Mesothelial cell of epicardium (in vitro differentiated cells): ENCODE results near the gene SLC6A12. TPM values are rescaled to one million over a fixed set of nuclear protein-coding genes. Genes with fewer than 3 reads are reported as not detected.

ENCODE experiments used
- DNase-seq, 2 experiments: peaks; one replicate each; pipeline ENCODE4 v3.0.0; 2021; ENCODE audit warnings: low spot score in 2 of 2; ENCODE audit not compliant: unreplicated experiment in 2 of 2
- H3K27ac Mint-ChIP-seq: 2 replicates; pipeline ENCODE4 v1.8.0; 2021; ENCODE audit warnings: mixed read lengths
- H3K27me3 Mint-ChIP-seq: 2 replicates; pipeline ENCODE4 v1.8.0; 2021; ENCODE audit warnings: low read depth, mixed read lengths
- H3K36me3 Mint-ChIP-seq: 2 replicates; pipeline ENCODE4 v1.8.0; 2021; ENCODE audit warnings: mixed read lengths
- H3K4me1 Mint-ChIP-seq: 2 replicates; pipeline ENCODE4 v1.8.0; 2021; ENCODE audit warnings: mixed read lengths
- H3K4me3 Mint-ChIP-seq: 2 replicates; pipeline ENCODE4 v1.8.0; 2021; ENCODE audit warnings: mild to moderate bottlenecking, moderate library complexity, mixed read lengths
- H3K9me3 Mint-ChIP-seq: 2 replicates; pipeline ENCODE4 v1.8.0; 2021; ENCODE audit warnings: mixed read lengths
- CTCF ChIP-seq: fragments of 200-600 bp; sonication (generic); IDR thresholded peaks from one replicate; pipeline ENCODE4 v1.5.0; 2021; ENCODE audit warnings: antibody characterized with exemption; ENCODE audit not compliant: unreplicated experiment
- total RNA-seq: library from RNA; stranded (reverse); gene quantifications from 3 replicates; pipeline ENCODE4 v1.2.1, GENCODE V29; 2021

The SLC6A12 gene
- total RNA-seq, 1 donor from 2014 or later = 0.29 TPM

- Mint-ChIP-seq H3K27ac (peak overlapping the region; percentile 8), H3K4me3 (no peak overlapping the region), H3K4me1 (peaks cover 13% of the 10 kb centered on the region), H3K27me3 (peaks cover 72% of the 10 kb centered on the region), H3K36me3 (no peaks in the 10 kb centered on the region), H3K9me3 (no peaks in the 10 kb centered on the region)
- TF ChIP-seq CTCF = no peak
- no peak for DNase-seq
These were observed 1.0 kb downstream of the SLC6A12 start for GRCh38 chr12:212715-213526.

GRCh38 chr12:212415-212714 is 1.6 kb downstream of the SLC6A12 start:
- no peak overlapping the region for H3K27ac Mint-ChIP-seq
- H3K4me1 Mint-ChIP-seq = peaks cover 13% of the 10 kb centered on the region
- no peaks in the 10 kb centered on the region for H3K36me3 Mint-ChIP-seq
- H3K9me3 Mint-ChIP-seq = no peaks in the 10 kb centered on the region
- no peak overlapping the region for H3K4me3 Mint-ChIP-seq
- no peak for TF ChIP-seq CTCF
- no peak for DNase-seq
- peaks cover 76% of the 10 kb centered on the region for H3K27me3 Mint-ChIP-seq

- no peak for DNase-seq
- Mint-ChIP-seq H3K27me3 (peaks cover 81% of the 10 kb centered on the region), H3K27ac (no peak overlapping the region), H3K36me3 (no peaks in the 10 kb centered on the region), H3K4me1 (peaks cover 13% of the 10 kb centered on the region), H3K9me3 (no peaks in the 10 kb centered on the region), H3K4me3 (no peak overlapping the region)
- TF ChIP-seq CTCF = no peak
These were observed 2.1 kb downstream of the SLC6A12 start for GRCh38 chr12:211639-212414.

GRCh38 chr12:211142-211465 is 2.9 kb downstream of the SLC6A12 start:
- peaks cover 13% of the 10 kb centered on the region for H3K4me1 Mint-ChIP-seq
- no peaks in the 10 kb centered on the region for H3K36me3 Mint-ChIP-seq
- H3K27me3 Mint-ChIP-seq = peaks cover 84% of the 10 kb centered on the region
- no peak for DNase-seq
- TF ChIP-seq CTCF = no peak
- H3K27ac Mint-ChIP-seq = no peak overlapping the region
- no peak overlapping the region for H3K4me3 Mint-ChIP-seq
- H3K9me3 Mint-ChIP-seq = peaks cover 3% of the 10 kb centered on the region

GRCh38 chr12:210277-211141 is 3.4 kb downstream of the SLC6A12 start:
- no peak overlapping the region for H3K4me3 Mint-ChIP-seq
- no peak overlapping the region for H3K27ac Mint-ChIP-seq
- H3K9me3 Mint-ChIP-seq = peaks cover 4% of the 10 kb centered on the region
- peaks cover 13% of the 10 kb centered on the region for H3K4me1 Mint-ChIP-seq
- no peaks in the 10 kb centered on the region for H3K36me3 Mint-ChIP-seq
- no peak for TF ChIP-seq CTCF
- peaks cover 87% of the 10 kb centered on the region for H3K27me3 Mint-ChIP-seq
- no peak for DNase-seq
